GM12801 (cell line): ENCODE data around the gene ENTPD7.

Experiments used
- TF ChIP-seq, protein P1 (sequence below): IDR thresholded peaks from one replicate; pipeline ENCODE4 v1.5.1; 2011; ENCODE audit warnings: control low read depth; ENCODE audit not compliant: insufficient read length; ENCODE audit errors: extremely low read depth

ENTPD7 gene

DNA sequence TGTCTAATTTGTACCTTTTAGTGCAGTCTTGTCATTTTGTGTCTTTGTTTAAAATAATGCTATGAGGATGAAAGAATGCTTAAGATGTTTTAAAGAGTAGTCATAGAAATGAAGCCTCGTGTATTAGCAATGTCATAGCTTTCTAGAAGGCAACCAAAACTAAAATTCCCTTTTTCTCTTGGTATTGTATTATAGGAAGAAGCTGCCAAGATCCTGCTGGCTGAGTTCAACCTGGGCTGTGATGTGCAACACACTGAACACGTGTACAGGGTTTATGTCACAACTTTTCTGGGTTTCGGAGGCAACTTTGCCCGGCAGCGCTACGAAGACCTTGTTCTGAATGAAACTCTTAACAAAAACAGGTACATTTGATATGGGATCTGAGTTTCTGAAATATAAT is 36.5 kb downstream of the ENTPD7 start:
- TF ChIP-seq, protein P1, sequence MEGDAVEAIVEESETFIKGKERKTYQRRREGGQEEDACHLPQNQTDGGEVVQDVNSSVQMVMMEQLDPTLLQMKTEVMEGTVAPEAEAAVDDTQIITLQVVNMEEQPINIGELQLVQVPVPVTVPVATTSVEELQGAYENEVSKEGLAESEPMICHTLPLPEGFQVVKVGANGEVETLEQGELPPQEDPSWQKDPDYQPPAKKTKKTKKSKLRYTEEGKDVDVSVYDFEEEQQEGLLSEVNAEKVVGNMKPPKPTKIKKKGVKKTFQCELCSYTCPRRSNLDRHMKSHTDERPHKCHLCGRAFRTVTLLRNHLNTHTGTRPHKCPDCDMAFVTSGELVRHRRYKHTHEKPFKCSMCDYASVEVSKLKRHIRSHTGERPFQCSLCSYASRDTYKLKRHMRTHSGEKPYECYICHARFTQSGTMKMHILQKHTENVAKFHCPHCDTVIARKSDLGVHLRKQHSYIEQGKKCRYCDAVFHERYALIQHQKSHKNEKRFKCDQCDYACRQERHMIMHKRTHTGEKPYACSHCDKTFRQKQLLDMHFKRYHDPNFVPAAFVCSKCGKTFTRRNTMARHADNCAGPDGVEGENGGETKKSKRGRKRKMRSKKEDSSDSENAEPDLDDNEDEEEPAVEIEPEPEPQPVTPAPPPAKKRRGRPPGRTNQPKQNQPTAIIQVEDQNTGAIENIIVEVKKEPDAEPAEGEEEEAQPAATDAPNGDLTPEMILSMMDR: no peak

DNA sequence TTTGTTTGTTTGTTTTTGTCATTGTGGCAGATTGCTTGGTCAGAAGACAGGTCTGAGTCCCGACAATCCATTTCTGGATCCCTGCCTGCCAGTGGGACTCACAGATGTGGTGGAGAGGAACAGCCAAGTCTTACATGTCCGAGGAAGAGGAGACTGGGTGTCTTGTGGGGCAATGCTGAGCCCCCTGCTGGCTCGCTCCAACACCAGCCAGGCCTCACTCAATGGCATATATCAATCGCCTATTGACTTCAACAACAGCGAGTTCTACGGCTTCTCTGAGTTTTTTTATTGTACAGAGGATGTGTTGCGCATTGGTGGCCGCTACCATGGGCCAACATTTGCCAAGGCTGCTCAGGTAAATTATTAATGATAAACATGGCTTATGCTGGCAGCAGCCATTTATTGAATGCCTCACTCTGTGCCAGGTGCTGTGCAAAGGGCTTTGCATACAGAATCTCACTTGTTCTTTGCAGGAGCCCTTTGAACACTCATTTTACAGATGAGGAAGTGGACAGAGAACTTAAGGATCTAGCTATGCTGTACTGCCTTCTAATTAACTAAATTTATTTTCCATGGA is 39.3 kb downstream of the ENTPD7 start:
- TF ChIP-seq, protein P1: no peak

DNA sequence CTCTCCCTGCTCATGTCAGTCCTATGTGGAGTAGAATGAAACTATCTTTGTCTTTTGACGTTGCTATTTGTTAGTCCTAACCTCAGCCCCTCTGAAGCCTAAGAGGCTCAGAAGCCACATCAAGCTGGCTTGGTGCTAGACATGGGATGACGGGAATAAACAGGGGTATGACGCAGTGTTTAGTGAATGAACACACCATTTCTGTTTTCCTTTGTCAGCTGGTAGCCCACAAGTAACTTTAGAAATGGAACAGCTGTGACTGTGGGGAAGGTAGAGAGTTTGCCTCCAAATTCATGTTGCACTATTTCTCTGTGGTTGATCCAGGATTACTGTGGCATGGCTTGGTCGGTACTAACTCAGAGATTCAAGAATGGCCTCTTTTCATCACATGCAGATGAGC is 41.3 kb downstream of the ENTPD7 start:
- TF ChIP-seq, protein P1: no peak

DNA sequence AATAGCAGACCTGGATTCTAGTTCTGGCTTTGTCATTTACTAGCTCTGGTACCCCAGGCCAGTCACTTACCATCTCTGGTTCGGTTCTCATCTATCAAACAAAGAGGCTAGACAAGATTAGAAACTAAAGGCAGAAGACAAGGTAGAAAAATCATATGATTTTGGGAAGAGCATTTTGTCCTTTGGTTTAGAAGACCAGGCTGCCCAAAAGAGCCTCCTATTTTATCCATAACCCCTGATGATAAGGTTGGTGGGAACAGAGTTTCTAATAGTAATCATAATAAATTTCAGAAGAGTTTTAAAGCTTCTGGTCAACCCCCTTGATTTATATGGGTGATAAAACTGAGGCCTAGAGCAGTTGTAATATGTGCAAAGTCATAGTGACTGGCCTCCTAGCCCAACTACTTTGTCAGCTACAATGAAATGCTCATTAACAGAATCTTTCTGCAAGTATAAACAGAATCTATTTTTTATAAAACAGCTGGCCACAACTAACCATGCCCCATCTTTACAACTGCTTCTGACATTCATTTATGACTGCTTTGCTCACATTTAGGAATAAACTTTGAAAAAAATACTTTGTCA is 49.2 kb downstream of the ENTPD7 start:
- TF ChIP-seq, protein P1: no peak

DNA sequence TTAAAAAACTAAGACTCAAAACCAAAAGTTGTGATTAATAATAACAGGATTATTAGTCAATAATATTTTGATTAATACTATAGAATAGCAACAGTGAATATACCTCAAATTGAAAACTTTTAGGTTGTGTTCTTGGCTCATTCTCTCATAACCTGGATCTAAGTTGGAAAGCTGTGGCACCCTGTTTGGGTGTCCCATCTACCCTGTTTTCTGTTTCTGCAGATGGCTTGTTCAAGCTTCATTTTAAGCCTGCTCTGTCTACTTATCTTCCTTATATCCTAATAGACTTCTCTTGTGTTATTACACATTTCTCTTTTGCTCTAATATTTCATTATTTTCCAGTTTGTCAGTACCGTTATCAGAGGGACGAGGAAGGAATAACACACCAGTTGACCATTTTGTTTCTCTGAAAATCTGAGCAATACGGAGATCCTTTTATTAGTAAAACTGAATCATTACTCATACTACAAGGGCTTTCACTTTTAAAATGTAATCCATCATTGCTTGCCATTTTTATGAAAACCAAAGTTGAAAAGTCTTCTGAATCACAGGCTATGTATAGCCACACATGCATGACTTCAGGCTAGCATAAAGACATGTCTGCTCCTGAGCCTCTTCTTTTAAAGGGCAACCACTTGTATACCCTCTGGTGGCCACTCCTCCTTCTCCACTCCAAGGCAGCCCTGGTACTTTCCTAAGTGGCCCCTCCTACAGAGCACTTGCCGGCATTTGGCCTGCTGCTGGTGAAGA is 50.3 kb downstream of the ENTPD7 start:
- TF ChIP-seq, protein P1: no peak

DNA sequence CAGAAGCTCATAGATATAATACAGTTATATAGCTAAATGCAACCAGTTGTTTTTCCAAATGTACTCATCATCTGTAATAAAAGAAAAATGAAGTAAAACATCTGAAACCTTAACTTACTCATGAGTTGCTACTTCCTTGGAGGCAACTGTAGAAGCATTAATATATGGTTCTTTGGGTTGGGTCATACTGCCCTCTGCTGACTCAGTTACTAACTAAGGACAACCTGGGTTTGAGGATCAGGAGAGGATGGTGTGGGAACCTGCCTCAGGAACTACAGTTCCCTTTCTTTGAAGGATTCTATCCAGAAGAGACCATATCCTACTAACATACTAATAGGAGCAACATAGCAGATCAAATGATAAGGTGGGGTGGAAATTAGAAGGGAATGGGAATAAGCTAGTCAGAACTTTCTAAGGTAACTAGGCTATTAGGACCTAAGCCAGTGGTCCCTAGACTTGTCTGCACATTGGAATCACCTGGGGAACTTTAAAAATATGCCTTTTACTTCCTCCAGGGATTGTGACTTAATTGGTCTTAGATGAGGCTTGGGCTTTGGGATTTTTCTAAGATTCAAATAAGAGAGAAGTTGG is 51.9 kb downstream of the ENTPD7 start:
- TF ChIP-seq, protein P1: no peak

DNA sequence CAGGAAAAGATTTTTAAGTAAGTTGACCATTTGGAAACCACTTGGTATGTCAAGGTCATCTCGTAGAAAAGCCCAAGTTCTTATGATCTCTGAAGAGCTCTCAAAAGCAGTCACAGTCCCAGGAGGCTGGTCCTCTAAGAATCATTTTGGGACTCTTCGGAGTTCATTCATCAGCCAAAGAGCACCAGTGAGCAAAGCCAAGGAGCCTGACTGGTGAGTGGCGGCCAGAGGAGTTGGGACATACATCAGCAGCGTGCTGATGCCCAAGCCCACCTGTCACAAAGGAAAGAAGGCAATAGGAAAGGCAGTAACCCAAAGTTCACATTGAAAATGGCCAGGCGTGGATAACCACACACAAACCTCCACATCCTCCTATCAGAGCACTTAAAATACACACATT is 55.1 kb downstream of the ENTPD7 start:
- TF ChIP-seq, protein P1: no peak
